ENCODE results near the gene SLC17A2. TPM values are rescaled to one million over a fixed set of nuclear protein-coding genes. Genes with fewer than 3 reads are reported as not detected.

The SLC17A2 gene
- total RNA-seq, 1 donor from 2014 or later, result not detected

GRCh38 chr6:25928562-25929324 lies 1.7 kb downstream of the SLC17A2 start:
- H3K27me3 Mint-ChIP-seq (ENCODE audit: unreplicated experiment), result peaks cover 11% of the 10 kb centered on the region
- no peak overlapping the region for H3K27ac Mint-ChIP-seq (ENCODE audit: unreplicated experiment)
- H3K36me3 Mint-ChIP-seq (ENCODE audit: unreplicated experiment), result no peaks in the 10 kb centered on the region
- no peaks in the 10 kb centered on the region for H3K4me1 Mint-ChIP-seq (ENCODE audit: unreplicated experiment)
- H3K4me3 Mint-ChIP-seq (ENCODE audit: unreplicated experiment), result no peak overlapping the region
- no peaks in the 10 kb centered on the region for H3K9me3 Mint-ChIP-seq (ENCODE audit: unreplicated experiment)
- DNase-seq (ENCODE audit: extremely low spot score, unreplicated experiment), result no peak
- no peak for TF ChIP-seq CTCF (IDR thresholded peaks at IDR 0.05)

- H3K27me3 Mint-ChIP-seq (ENCODE audit: unreplicated experiment), result peaks cover 13% of the 10 kb centered on the region
- H3K9me3 Mint-ChIP-seq (ENCODE audit: unreplicated experiment), result no peaks in the 10 kb centered on the region
- H3K36me3 Mint-ChIP-seq (ENCODE audit: unreplicated experiment), result no peaks in the 10 kb centered on the region
- no peak for DNase-seq (ENCODE audit: extremely low spot score, unreplicated experiment)
- H3K27ac Mint-ChIP-seq (ENCODE audit: unreplicated experiment), result no peak overlapping the region
- no peak overlapping the region for H3K4me3 Mint-ChIP-seq (ENCODE audit: unreplicated experiment)
- TF ChIP-seq CTCF (IDR thresholded peaks at IDR 0.05), result no peak
- no peaks in the 10 kb centered on the region for H3K4me1 Mint-ChIP-seq (ENCODE audit: unreplicated experiment)
Observed at GRCh38 chr6:25927756-25928216, 2.7 kb downstream of the SLC17A2 start.

- no peak for DNase-seq (ENCODE audit: extremely low spot score, unreplicated experiment)
- TF ChIP-seq CTCF (IDR thresholded peaks at IDR 0.05), result no peak
- Mint-ChIP-seq H3K27me3 (ENCODE audit: unreplicated experiment) (peaks cover 13% of the 10 kb centered on the region), H3K27ac (ENCODE audit: unreplicated experiment) (no peak overlapping the region), H3K4me3 (ENCODE audit: unreplicated experiment) (no peak overlapping the region), H3K4me1 (ENCODE audit: unreplicated experiment) (no peaks in the 10 kb centered on the region), H3K36me3 (ENCODE audit: unreplicated experiment) (no peaks in the 10 kb centered on the region), H3K9me3 (ENCODE audit: unreplicated experiment) (no peaks in the 10 kb centered on the region)
Observed at GRCh38 chr6:25927178-25927577, 3.3 kb downstream of the SLC17A2 start.

- DNase-seq (ENCODE audit: extremely low spot score, unreplicated experiment), result no peak
- Mint-ChIP-seq H3K27me3 (ENCODE audit: unreplicated experiment) (peaks cover 19% of the 10 kb centered on the region), H3K4me3 (ENCODE audit: unreplicated experiment) (no peak overlapping the region)
Observed at GRCh38 chr6:25925876-25926275, 4.6 kb downstream of the SLC17A2 start.

More at GRCh38 chr6:25925876-25926275, 4.6 kb downstream of the SLC17A2 start:
- TF ChIP-seq CTCF (IDR thresholded peaks at IDR 0.05), result no peak
- Mint-ChIP-seq H3K9me3 (ENCODE audit: unreplicated experiment) (no peaks in the 10 kb centered on the region), H3K4me1 (ENCODE audit: unreplicated experiment) (no peaks in the 10 kb centered on the region), H3K27ac (ENCODE audit: unreplicated experiment) (no peak overlapping the region), H3K36me3 (ENCODE audit: unreplicated experiment) (no peaks in the 10 kb centered on the region)

Measured in osteocyte (in vitro differentiated cells).